HG03457 (cell line): Measurements from ENCODE around the gene PDCD1.
"Not testable (repeated sequence)": the region's sequence is repeated elsewhere in the genome, so short reads cannot be mapped to it uniquely, and the experiment has no call there.

Experiments
- ATAC-seq: cut with Tn5 transposase; IDR thresholded peaks from one replicate; pipeline ENCODE4 v1.9.1; 2021; ENCODE audit warnings: moderate number of reproducible peaks; ENCODE audit not compliant: unreplicated experiment

Gene PDCD1

DNA sequence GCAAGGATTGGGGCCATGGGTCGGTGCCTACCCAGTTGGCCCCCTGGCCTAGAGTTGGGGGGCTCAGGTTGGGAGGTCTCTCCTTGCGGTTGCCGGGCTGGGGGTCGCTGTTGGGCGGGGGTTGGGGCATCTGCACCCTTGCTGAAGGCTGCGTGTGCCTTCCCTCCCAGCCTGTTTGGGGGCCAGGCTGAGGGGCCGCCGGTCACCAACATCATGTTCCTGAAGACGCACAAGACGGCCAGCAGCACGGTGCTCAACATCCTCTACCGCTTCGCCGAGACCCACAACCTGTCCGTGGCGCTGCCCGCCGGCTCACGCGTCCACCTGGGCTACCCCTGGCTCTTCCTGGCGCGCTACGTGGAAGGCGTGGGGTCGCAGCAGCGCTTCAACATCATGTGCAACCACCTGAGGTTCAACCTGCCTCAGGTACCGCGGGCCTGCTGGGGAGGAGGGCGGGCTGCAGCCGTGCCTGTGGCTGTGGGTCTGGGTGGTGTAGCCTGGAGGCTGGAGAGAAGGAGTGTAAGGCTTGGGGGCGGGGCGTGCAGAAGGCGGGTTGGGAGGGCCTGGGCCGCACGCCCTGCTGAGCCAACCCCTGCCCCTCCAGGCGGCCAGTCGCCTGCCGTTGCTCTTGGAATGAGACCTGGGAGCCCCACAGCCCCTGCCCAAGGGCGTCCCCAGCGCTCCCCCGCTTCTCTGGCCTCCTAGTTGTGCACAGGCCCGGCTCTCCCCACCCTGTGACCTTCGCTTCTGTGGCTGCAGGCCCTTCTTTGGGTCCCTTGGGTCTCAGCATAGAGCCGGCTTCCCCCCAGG is 56.9 kb downstream of the PDCD1 start:
- ATAC-seq = no peak

DNA sequence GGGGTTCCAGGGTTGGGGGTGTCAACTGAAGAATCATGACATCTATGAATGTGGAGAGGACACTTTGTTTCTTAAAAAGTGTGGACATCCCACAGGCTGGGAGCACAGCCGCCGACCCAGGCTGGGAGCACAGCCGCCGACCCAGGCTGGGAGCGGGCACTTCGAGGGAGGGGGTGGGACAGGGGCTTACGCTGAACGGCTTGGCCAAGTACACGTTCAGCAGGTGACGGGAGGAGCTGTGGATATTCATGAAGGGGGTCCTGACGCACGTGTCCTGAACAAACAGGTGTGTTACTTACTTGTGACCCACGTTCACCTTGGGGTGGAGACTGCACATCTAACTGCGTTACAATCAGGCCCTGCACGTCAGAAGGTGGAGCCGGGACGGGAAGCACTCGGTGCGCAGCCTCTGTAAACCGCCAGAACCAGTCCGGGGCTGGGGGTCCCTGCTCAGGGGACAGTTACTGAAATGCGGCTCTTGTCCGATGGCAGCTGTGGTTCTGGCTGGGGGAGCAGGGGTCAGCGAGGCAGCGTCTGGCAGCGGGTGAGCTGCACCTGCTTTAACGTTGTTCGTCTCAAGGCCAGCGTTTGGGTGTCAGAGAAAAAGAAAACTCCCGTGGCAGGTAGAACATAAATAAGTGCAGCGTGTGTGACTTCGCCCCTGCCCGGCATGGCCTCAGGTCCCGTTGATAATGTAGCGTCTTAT is 58.3 kb downstream of the PDCD1 start:
- ATAC-seq = not testable (repeated sequence)
